Activated CD8-positive, alpha-beta T cell treated with anti-CD3 and anti-CD28 coated beads, Interleukin-2, amount 10 ng/mL, durations not matched to agents 7 days and 5 days (primary cell): Measurements from ENCODE around the gene WDR91. TPM values are rescaled to one million over a fixed set of nuclear protein-coding genes. Genes with fewer than 3 reads are reported as not detected.
"Not testable (repeated sequence)": the region's sequence is repeated elsewhere in the genome, so short reads cannot be mapped to it uniquely, and the experiment has no call there.

Experiments
- ATAC-seq: fragments of 150-1000 bp; cut with Tn5 transposase; one replicate; pipeline ENCODE4 v1.10.0; 2021; ENCODE audit warnings: moderate library complexity
- CTCF ChIA-PET: fragments of 350-600 bp; sonication (Branson Sonifier 250); formaldehyde crosslinking; loops from one replicate; lab custom pipeline; 2021; ENCODE audit warnings: antibody characterized with exemption; lab: Charles Lee
- POLR2A ChIA-PET: fragments of 350-600 bp; sonication (Branson Sonifier 250); formaldehyde crosslinking; loops from one replicate; lab custom pipeline; 2021; ENCODE audit warnings: antibody characterized with exemption; lab: Charles Lee
- DNase-seq: peaks from one replicate; pipeline ENCODE4 v3.0.0-alpha.2; 2020
- H3K27ac Mint-ChIP-seq: one replicate; pipeline ENCODE4 v1.8.0; 2021; ENCODE audit warnings: mild to moderate bottlenecking, mixed read lengths
- H3K27me3 Mint-ChIP-seq: one replicate; pipeline ENCODE4 v1.8.0; 2021; ENCODE audit warnings: low read depth, mixed read lengths
- H3K36me3 Mint-ChIP-seq: one replicate; pipeline ENCODE4 v1.8.0; 2021; ENCODE audit warnings: low read depth, mixed read lengths
- H3K4me1 Mint-ChIP-seq: one replicate; pipeline ENCODE4 v1.8.0; 2021; ENCODE audit warnings: low read depth, mixed read lengths
- H3K4me3 Mint-ChIP-seq: one replicate; pipeline ENCODE4 v1.8.0; 2021; ENCODE audit warnings: mild to moderate bottlenecking, mixed read lengths
- H3K9me3 Mint-ChIP-seq: one replicate; pipeline ENCODE4 v1.8.0; 2022; ENCODE audit warnings: mixed read lengths; ENCODE audit not compliant: insufficient read depth
- total RNA-seq, 2 experiments: library from RNA; stranded (reverse); gene quantifications; one replicate each; pipeline ENCODE4 v1.2.3, GENCODE V29; 2021

Gene WDR91
- total RNA-seq, 2 experiments from 2014 or later = 10.0 to 11.5 TPM

DNA sequence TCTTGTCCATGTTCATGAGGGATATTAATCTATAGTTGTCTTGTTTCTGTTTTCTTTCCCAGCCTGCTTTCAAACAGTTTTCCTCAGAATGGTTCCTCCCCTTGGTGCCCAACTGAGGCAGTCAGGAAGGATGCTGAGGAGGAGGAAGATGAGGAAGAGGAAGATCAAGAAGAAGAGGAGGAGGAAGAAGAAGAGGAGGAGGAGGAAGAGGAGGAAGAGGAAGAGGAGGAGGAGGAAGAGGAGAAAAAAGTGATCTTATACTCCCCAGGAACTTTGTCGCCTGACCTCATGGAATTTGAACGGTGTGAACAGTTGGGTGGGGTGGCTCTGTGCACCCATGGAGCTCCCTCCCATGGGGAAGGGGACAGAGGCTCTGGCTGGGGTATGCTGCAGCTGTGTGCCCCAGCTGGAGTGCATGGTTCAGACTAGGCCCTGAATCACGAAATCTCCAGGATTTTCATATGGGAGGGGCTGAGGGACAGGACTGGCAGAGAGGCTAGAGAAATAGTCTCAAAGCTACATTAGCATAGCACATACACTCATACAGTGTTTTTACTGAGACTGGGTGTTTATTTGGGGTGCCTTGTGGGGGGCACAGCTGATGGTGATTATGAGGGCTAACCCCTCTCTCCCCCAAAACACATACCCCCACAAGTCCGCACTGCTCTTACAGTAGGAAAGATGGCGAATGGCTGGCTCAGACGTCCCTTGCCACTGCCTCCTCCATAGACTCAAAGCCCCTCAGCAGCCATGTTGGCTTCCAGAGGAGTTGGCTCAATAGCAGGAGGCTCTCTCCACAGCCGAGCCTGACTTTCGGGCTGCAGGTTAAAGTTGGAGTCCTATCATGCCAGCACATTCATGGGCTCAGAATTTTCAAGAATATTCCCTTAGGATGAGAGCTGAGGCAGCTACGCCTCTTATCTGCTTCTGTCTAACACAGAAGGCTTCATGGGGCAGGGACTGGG, 34.2 kb upstream of the WDR91 start:
- H3K4me1 Mint-ChIP-seq = no peaks in the 10 kb centered on the region
- no peaks in the 10 kb centered on the region for H3K36me3 Mint-ChIP-seq
- DNase-seq (no peak), ATAC-seq (no peak)
- peaks cover 4% of the 10 kb centered on the region for H3K27me3 Mint-ChIP-seq
- H3K9me3 Mint-ChIP-seq = no peaks in the 10 kb centered on the region
- POLR2A ChIA-PET = no interaction called here
- CTCF ChIA-PET = no interaction called here
- no peak overlapping the region for H3K27ac Mint-ChIP-seq
- no peak overlapping the region for H3K4me3 Mint-ChIP-seq

DNA sequence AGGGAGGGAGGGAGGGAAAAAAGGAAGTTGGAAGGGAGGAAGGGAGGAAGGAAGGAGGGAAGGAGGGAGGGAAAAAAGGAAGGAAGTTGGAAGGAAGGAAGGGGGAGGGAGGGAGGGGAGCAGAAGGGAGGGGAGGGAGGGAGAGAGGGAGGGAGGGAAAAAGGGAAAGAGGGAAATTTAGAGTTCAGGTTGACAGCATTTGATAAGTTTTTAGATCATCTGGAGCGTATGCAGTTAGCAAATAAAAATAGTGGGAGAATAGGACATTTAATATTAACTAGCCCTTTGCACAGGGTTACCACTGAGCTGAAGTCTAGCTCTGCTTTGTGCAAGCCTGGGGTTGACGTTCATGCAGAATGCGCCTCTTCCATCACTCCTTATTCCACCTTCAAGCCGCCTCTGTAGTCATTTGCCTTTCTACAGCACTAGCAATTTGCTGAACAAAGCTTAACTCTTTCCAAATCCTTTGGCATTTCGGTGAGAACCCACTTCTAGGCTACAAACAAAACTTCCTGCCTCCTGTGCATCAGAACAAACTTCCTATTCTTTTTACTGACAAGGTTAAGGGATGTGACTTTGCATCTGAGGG, 30.9 kb upstream of the WDR91 start:
- ATAC-seq (no peak), DNase-seq (no peak)
- Mint-ChIP-seq H3K27ac (no peak overlapping the region), H3K36me3 (no peaks in the 10 kb centered on the region), H3K27me3 (peaks cover 4% of the 10 kb centered on the region), H3K9me3 (no peaks in the 10 kb centered on the region), H3K4me1 (no peaks in the 10 kb centered on the region), H3K4me3 (no peak overlapping the region)
- POLR2A ChIA-PET = no interaction called here
- CTCF ChIA-PET = no interaction called here

DNA sequence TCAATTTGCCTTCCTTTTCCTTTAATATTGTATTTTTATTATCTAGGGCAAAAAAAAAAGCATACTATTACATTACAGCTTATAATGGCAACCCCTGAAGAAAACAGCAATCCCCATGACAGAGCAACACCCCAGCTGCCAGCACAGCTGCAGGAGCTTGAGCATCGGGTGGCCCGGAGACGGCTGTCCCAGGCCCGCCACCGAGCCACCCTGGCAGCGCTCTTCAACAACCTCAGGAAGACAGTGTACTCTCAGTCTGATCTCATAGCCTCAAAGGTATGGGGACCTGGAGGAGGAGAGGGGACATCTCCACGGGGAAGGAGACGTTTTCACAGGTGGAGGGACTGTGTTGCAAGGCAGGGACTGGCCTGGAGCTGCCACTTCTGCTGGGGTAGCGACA, 29.1 kb upstream of the WDR91 start:
- DNase-seq = no peak
- H3K4me1 Mint-ChIP-seq = peaks cover 9% of the 10 kb centered on the region
- POLR2A ChIA-PET = no interaction called here
- no peak overlapping the region for H3K4me3 Mint-ChIP-seq
- no peaks in the 10 kb centered on the region for H3K9me3 Mint-ChIP-seq
- H3K36me3 Mint-ChIP-seq = no peaks in the 10 kb centered on the region
- peaks cover 4% of the 10 kb centered on the region for H3K27me3 Mint-ChIP-seq
- no peak for ATAC-seq
- H3K27ac Mint-ChIP-seq = no peak overlapping the region
- CTCF ChIA-PET = no interaction called here

DNA sequence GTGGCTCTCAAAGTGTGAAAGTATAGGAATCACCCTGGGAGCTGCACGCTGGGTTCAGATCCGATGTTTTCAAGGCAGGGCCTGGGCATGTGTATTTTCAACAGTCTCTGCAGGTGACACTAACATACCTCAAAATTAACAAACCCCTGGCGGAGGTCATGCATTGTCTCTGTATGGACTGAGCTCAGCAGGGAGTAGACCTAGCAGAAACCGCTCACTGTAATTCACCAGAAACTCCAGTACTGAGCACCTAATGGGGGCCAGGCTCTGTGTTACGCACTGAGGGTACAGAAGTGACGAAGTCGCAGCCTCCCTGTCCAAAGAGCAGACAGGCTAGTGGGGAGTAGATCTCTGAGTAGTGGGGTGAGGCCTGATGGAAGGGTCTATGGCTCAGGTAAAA, 27.9 kb upstream of the WDR91 start:
- Mint-ChIP-seq H3K27ac (no peak overlapping the region), H3K4me3 (no peak overlapping the region), H3K27me3 (peaks cover 2% of the 10 kb centered on the region), H3K4me1 (peaks cover 9% of the 10 kb centered on the region), H3K36me3 (no peaks in the 10 kb centered on the region), H3K9me3 (no peaks in the 10 kb centered on the region)
- CTCF ChIA-PET = no interaction called here
- DNase-seq (no peak), ATAC-seq (no peak)
- POLR2A ChIA-PET = no interaction called here

DNA sequence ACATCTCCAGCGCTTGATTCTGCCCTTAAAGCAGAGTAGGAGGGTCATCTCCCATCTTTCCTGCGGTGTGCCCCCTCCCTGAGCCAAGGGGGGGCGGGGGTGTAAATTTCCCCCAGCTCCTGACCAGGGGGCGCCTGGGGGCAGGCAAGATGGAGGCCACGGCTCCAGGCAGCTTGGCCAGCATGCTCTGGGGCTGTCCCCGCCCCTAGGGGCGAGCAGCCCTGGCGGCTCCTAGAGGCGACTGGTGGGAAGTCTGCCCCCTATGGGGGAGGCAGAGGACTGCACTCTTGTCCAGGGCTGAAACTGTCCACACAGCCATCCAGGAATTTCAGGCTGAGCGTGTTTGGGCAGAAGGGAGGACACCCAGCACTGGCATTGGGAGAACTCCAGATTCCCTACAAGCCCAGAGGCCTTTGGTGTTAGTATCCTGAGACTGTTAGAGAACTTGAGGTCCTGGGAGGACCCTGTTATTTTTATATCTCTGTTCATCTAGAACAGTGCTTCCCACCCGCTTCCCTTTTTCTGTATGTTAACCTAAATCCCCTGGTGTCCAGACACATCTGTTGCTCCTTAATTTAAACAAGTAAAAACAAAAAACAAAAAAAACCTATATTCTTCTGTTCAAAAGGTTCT, 26.9 kb upstream of the WDR91 start:
- POLR2A ChIA-PET = no interaction called here
- Mint-ChIP-seq H3K4me3 (no peak overlapping the region), H3K9me3 (no peaks in the 10 kb centered on the region), H3K27me3 (peaks cover 2% of the 10 kb centered on the region), H3K4me1 (peaks cover 9% of the 10 kb centered on the region), H3K27ac (no peak overlapping the region), H3K36me3 (no peaks in the 10 kb centered on the region)
- CTCF ChIA-PET = no interaction called here
- DNase-seq (no peak), ATAC-seq (no peak)

DNA sequence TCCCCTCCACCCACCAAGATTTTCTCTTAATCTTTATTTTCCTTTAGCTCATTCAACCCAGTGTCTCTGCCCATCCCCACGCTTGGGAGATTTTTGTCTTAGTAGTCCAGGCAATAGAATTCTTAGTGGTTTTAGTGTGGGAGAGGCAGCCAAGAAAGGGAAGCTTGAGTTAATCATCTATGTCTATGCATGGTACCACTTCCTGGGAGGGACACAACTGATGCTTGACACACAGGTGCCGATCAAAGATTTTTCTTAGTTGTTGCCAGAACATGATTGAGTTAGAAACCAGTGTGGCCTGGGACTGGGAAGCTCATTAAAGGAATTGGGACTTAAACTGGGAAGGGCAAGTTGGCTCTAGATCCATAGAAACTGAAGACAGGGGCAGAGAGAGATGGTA, 25.4 kb upstream of the WDR91 start:
- Mint-ChIP-seq H3K4me1 (peaks cover 9% of the 10 kb centered on the region), H3K9me3 (no peaks in the 10 kb centered on the region), H3K4me3 (no peak overlapping the region), H3K27me3 (peaks cover 2% of the 10 kb centered on the region), H3K27ac (no peak overlapping the region), H3K36me3 (no peaks in the 10 kb centered on the region)
- ChIA-PET POLR2A (no interaction called here), CTCF (interaction anchor here (1.0 to 3.1 kb wide), 4 partner anchors 12 to 250 kb away, joined by 3 to 12 read pairs (median 3); no protein-coding TSS in a partner anchor)
- ATAC-seq (no peak), DNase-seq (no peak)

DNA sequence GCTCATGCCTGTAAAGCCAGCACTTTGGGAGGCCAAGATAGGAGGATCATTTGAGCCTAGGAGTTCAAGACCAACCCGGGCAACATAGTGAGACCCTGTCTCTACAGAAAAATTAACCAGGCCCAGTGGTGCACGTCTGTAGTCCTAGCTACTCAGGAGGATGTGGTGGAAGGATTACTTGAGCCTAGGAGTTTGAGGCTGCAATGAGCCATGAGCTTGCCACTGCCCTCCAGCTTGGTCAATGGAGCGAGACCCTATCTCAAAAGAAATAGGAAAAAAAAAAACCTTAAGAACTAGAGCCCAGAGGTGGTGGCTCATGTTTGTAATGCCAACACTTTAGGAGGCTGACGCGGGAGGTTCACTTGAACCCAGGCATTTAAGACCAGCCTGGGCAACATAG, 24.5 kb upstream of the WDR91 start:
- ChIA-PET POLR2A (no interaction called here), CTCF (interaction anchor here (1.0 to 3.1 kb wide), 2 partner anchors 39 to 249 kb away, joined by 3 to 12 read pairs; no protein-coding TSS in a partner anchor)
- no peak overlapping the region for H3K4me3 Mint-ChIP-seq
- no peaks in the 10 kb centered on the region for H3K36me3 Mint-ChIP-seq
- H3K4me1 Mint-ChIP-seq = peaks cover 9% of the 10 kb centered on the region
- H3K27me3 Mint-ChIP-seq = no peaks in the 10 kb centered on the region
- DNase-seq (no peak), ATAC-seq (no peak)
- H3K27ac Mint-ChIP-seq = no peak overlapping the region
- no peaks in the 10 kb centered on the region for H3K9me3 Mint-ChIP-seq

DNA sequence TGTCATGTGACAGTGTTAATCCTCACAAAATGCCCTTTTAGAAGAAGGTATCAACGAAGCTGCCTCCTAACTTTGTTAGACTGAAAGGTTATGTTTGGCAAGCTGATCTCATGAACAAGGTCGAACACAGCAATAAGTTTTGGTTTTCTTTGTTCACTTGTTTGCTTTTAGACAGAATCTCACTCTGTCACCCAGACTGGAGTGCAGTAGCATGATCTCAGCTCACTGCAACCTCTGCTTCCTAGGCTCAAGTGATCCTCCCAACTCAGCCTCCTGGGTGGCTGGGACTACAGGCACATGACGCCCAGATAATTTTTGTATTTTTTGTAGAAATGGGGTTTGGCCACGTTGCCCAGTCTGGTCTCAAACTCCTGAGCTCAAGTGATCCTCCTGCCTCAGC, 23.4 kb upstream of the WDR91 start:
- Mint-ChIP-seq H3K4me3 (no peak overlapping the region), H3K36me3 (no peaks in the 10 kb centered on the region), H3K4me1 (peaks cover 9% of the 10 kb centered on the region), H3K27ac (no peak overlapping the region), H3K9me3 (no peaks in the 10 kb centered on the region), H3K27me3 (no peaks in the 10 kb centered on the region)
- DNase-seq = no peak
- ChIA-PET POLR2A (interaction anchor here (1.2 kb wide), 1 partner anchor 26 kb away, joined by 3 read pairs; no protein-coding TSS in a partner anchor), CTCF (interaction anchor here (0.7 to 3.1 kb wide), 2 partner anchors 40 to 485 kb away, joined by 3 to 12 read pairs; no protein-coding TSS in a partner anchor)
- no peak for ATAC-seq

DNA sequence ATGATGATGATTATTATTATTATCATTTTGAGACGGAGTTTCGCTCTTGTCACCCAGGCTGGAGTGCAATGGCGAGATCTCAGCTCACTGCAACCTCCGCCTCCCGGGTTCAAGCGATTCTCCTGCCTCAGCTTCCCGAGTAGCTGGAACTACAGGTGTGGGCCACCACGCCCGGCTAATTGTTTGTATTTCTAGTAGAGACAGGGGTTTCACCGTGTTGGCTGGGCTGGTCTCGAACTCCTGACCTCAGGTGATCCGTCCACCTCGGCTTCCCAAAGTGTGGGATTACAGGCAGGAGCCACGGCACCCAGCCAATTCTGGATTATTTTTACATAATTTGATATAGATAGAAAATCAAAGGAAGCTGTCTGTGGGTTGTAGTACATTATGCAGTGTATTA, 22.8 kb upstream of the WDR91 start:
- ChIA-PET CTCF (interaction anchor here (3.1 kb wide), 1 partner anchor 40 kb away, joined by 12 read pairs; no protein-coding TSS in a partner anchor), POLR2A (interaction anchor here (1.2 kb wide), 1 partner anchor 25 kb away, joined by 3 read pairs; no protein-coding TSS in a partner anchor)
- H3K4me3 Mint-ChIP-seq, H3K27me3 Mint-ChIP-seq, DNase-seq, H3K27ac Mint-ChIP-seq, ATAC-seq, H3K36me3 Mint-ChIP-seq, H3K9me3 Mint-ChIP-seq, H3K4me1 Mint-ChIP-seq: not testable (repeated sequence)

DNA sequence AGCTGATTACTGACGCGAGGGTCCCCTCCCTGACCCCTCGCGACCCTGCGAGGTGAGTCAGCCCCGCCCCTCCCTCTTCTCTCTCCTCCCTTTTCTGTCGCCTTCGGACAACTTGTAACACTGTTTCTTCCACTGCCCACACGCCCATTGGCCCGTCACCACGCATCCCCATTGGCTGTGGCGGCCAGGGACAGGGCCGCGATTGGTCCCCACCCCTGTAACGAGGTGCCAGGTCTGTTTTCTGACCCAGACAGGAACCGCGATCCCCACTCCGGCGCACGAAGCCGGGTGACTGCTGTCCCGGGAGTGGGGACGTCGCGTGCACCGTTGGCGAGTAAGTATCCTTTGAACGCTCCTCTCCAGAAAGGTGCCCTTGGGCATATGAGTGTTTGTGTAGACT, 22.2 kb upstream of the WDR91 start, which contains the start of gene STRA8:
Gene STRA8 (plus strand): TSS at position 269 of the 400 bp plus-strand sequence. CDS start 6,687 bp downstream, outside the sequence.
- no peaks in the 10 kb centered on the region for H3K36me3 Mint-ChIP-seq
- no peak for ATAC-seq
- DNase-seq = no peak
- CTCF ChIA-PET = no interaction called here
- POLR2A ChIA-PET = no interaction called here
- H3K4me1 Mint-ChIP-seq = peaks cover 9% of the 10 kb centered on the region
- H3K4me3 Mint-ChIP-seq = no peak within 1 kb of the TSS
- H3K27ac Mint-ChIP-seq = no peak within 1 kb of the TSS
- no peaks in the 10 kb centered on the region for H3K27me3 Mint-ChIP-seq
- H3K9me3 Mint-ChIP-seq = no peaks in the 10 kb centered on the region

DNA sequence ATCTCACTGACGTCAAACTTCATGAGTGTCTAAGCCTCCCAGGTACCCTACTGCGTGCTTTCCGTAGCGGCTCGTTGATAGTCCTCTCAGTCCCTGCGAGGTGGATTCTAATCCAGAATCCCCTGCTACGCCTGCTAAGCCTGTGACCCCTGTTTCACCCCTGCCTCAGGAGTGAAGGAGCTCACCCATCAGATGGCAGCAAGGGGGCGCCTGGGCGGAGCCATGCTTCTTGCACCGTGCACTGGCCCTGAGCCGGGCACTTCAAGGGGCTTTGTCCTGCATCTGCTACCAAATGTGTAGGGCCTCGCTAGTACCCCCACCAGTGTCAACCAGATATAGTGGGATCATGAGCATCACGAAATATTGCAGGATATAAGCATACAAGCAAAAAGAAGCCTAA, 21.4 kb upstream of the WDR91 start:
- ATAC-seq = no peak
- DNase-seq = no peak
- Mint-ChIP-seq H3K4me1 (peaks cover 9% of the 10 kb centered on the region), H3K27ac (no peak overlapping the region), H3K27me3 (no peaks in the 10 kb centered on the region), H3K9me3 (no peaks in the 10 kb centered on the region), H3K36me3 (no peaks in the 10 kb centered on the region), H3K4me3 (no peak overlapping the region)
- CTCF ChIA-PET = interaction anchor here (1.0 kb wide), 1 partner anchor 8 kb away, joined by 3 read pairs; no protein-coding TSS in a partner anchor
- POLR2A ChIA-PET = no interaction called here
